CD4-positive, alpha-beta T cell (primary cell): ENCODE results near the gene SKAP2. TPM values are rescaled to one million over a fixed set of nuclear protein-coding genes. Genes with fewer than 3 reads are reported as not detected.

Experiments used
- ATAC-seq: fragments of 200-7000 bp; cut with Tn5 transposase; one replicate; pipeline ENCODE4 v1.10.0; 2022; ENCODE audit warnings: mild to moderate bottlenecking; ENCODE audit not compliant: poor library complexity
- CTCF ChIA-PET: fragments of 350-600 bp; sonication (Branson Sonifier 250); formaldehyde crosslinking; loops from one replicate; lab custom pipeline; 2021; ENCODE audit warnings: antibody characterized with exemption, inconsistent platforms; lab: Charles Lee
- POLR2A ChIA-PET: fragments of 350-600 bp; sonication (Branson Sonifier 250); formaldehyde crosslinking; loops from one replicate; lab custom pipeline; 2021; ENCODE audit warnings: antibody characterized with exemption, inconsistent platforms; lab: Charles Lee
- DNase-seq, 14 experiments: peaks; one replicate each; pipeline ENCODE4 v3.0.0-alpha.2; 2013 to 2020; ENCODE audit warnings: mixed read lengths in 2 of 14
- H3K27ac ChIP-seq, 2 donors: one replicate each; pipeline versions ENCODE4 v1.5.1 to v1.7.0; 2013; ENCODE audit warnings: low read length in 2 of 2, low read depth in 1 of 2, mild to moderate bottlenecking in 1 of 2
- H3K27me3 ChIP-seq, 2 experiments: 1 replicate in 1 of 2; 2 replicates in 1 of 2; pipeline versions ENCODE4 v1.6.1 to v1.7.0; 2013; ENCODE audit warnings: low read length in 2 of 2, control low read depth in 1 of 2, mild to moderate bottlenecking in 1 of 2, moderate library complexity in 1 of 2; ENCODE audit not compliant: insufficient read depth in 2 of 2, control insufficient read depth in 1 of 2
- H3K36me3 ChIP-seq: one replicate; pipeline ENCODE4 v1.6.1; 2013; ENCODE audit warnings: low read length, control low read depth; ENCODE audit not compliant: insufficient read depth
- H3K4me1 ChIP-seq: one replicate; pipeline ENCODE4 v1.6.1; 2013; ENCODE audit warnings: low read length, control low read depth; ENCODE audit not compliant: insufficient read depth
- H3K4me3 ChIP-seq: one replicate; pipeline ENCODE4 v1.5.1; 2013; ENCODE audit warnings: mild to moderate bottlenecking, low read length, moderate library complexity
- H3K9me3 ChIP-seq, 2 experiments: 1 replicate in 1 of 2; 2 replicates in 1 of 2; pipeline versions ENCODE4 v1.6.1 to v1.7.0; 2013; ENCODE audit warnings: low read length in 2 of 2, mild to moderate bottlenecking in 2 of 2, control low read depth in 1 of 2, moderate library complexity in 1 of 2; ENCODE audit not compliant: control insufficient read depth in 1 of 2, insufficient read depth in 1 of 2
- H3K27ac Mint-ChIP-seq: one replicate; pipeline ENCODE4 v1.8.0; 2020; ENCODE audit warnings: mixed read lengths
- H3K27me3 Mint-ChIP-seq: one replicate; pipeline ENCODE4 v1.8.0; 2021; ENCODE audit warnings: mixed read lengths
- H3K36me3 Mint-ChIP-seq: one replicate; pipeline ENCODE4 v1.8.0; 2021; ENCODE audit warnings: low read depth, mixed read lengths
- H3K4me1 Mint-ChIP-seq: one replicate; pipeline ENCODE4 v1.8.0; 2021; ENCODE audit warnings: low read depth, mixed read lengths
- H3K4me3 Mint-ChIP-seq: one replicate; pipeline ENCODE4 v1.8.0; 2020; ENCODE audit warnings: mild to moderate bottlenecking, mixed read lengths
- H3K9me3 Mint-ChIP-seq: one replicate; pipeline ENCODE4 v1.8.0; 2020; ENCODE audit warnings: mixed read lengths
- CTCF ChIP-seq: fragments of 200-600 bp; IDR thresholded peaks from one replicate; pipeline ENCODE4 v1.8.0; 2022; ENCODE audit warnings: antibody characterized with exemption, mild to moderate bottlenecking
- intact Hi-C, 2 experiments: fragments of 100-400 bp; cut with DNase I in 1 of 2; cut with micrococcal nuclease in 1 of 2; formaldehyde crosslinking; loops; one replicate each; pipeline versions ENCODE4 v1.15.1 to v1.9.0; 2023 to 2025; cut with DNase I, micrococcal nuclease
- total RNA-seq, 174 experiments: library from RNA in 2 of 174; stranded (reverse) in 2 of 174; gene quantifications; one replicate each; pipeline ENCODE4 v1.2.3 and lab custom pipeline; 2021 to 2026

Gene SKAP2
- total RNA-seq, 2 experiments from 2014 or later = 0.91 to 1.2 TPM

DNA sequence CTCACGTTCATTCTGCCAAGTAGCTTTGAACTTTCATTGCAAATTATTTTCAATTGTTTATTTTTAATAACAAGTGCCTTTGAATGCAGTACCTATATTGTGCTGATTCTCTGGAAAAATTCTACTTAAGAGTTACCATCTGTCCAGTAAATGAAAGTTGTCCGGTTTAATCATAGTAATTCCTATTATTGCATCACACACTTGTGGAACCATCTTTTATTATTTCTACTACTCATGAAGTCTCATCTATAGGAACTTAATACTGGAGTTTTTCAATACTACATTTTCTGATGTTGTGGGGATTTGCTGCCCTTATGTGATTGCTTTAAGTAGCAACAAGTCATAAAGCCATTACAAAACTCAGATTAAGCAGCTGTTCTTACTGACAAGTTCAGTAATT is 16.5 kb upstream of the SKAP2 start:
- H3K36me3 Mint-ChIP-seq = no peaks in the 10 kb centered on the region
- intact Hi-C loops = no loop called here
- Histone ChIP-seq H3K36me3 (no peaks in the 10 kb centered on the region), H3K9me3 (peaks cover 4% of the 10 kb centered on the region in 2 experiments), H3K4me3 (no peak overlapping the region), H3K27me3 (no peaks in the 10 kb centered on the region), H3K27ac (no peak overlapping the region), H3K4me1 (no peaks in the 10 kb centered on the region)
- H3K27me3 Mint-ChIP-seq = peaks cover 13% of the 10 kb centered on the region
- no peaks in the 10 kb centered on the region for H3K4me1 Mint-ChIP-seq
- no peak overlapping the region for H3K27ac Mint-ChIP-seq
- peaks cover 8% of the 10 kb centered on the region for H3K9me3 Mint-ChIP-seq
- ChIA-PET CTCF (no interaction called here), POLR2A (no interaction called here)
- H3K4me3 Mint-ChIP-seq = no peak overlapping the region
- ATAC-seq = no peak
- DNase-seq = no peak
- TF ChIP-seq CTCF = no peak

DNA sequence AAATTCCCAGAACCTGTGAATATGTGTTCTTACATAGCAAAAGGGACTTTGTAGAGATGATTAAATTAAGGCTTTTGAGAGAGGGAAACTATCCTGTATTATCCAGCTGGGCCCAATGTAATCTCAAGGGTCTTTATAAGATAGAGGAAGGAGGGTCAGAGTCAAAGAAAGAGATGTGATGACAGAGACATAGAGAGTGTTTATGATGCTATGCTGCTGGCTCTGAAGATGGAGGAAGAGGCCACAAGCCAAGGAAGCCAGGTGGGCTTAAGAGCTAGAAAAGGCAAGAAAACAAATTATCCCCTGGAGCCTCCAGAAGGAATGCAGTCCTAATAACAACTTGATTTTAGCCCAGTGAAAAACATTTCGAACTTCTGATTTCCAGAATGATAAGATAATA is 15.3 kb upstream of the SKAP2 start:
- no peak overlapping the region for H3K27ac Mint-ChIP-seq
- Histone ChIP-seq H3K4me1 (no peaks in the 10 kb centered on the region), H3K27me3 (no peaks in the 10 kb centered on the region), H3K36me3 (no peaks in the 10 kb centered on the region), H3K4me3 (no peak overlapping the region), H3K27ac (no peak overlapping the region), H3K9me3 (peaks cover 3 to 4% of the 10 kb centered on the region in 2 experiments)
- DNase-seq = no peak
- no peak overlapping the region for H3K4me3 Mint-ChIP-seq
- no peaks in the 10 kb centered on the region for H3K4me1 Mint-ChIP-seq
- ChIA-PET POLR2A (no interaction called here), CTCF (no interaction called here)
- intact Hi-C loops = no loop called here
- H3K9me3 Mint-ChIP-seq = peaks cover 4% of the 10 kb centered on the region
- no peak for TF ChIP-seq CTCF
- no peak for ATAC-seq
- no peaks in the 10 kb centered on the region for H3K36me3 Mint-ChIP-seq
- H3K27me3 Mint-ChIP-seq = peaks cover 22% of the 10 kb centered on the region

DNA sequence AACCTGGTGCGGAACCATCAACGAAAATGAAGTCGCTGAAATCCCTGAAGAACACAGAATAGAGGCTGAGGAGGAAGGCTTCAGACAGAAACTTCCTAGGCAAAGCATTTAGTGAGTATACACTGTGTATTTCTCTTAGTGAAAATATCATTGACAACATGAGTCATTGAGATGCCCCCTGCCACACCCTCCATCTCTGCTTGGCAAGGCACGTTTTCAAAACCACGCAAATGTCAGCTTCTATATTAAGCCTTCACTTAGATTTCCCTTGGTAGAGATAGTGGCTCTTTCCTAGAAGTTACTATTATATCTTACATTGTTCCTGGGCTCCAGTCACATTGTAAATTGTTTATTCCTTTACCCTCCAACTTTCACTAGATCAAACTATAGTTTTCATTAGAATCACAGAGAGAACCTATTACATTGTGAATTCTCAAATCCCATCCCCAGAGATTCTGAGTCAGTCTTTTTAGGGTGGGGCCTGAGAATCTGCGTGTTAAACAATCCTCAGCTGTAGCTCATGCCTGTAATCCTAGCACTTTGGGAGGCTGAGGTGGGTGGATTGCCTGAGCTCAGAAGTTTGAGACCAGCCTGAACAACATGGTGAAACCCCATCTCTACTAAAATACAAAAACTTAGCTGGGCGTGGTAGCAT is 4.6 kb upstream of the SKAP2 start:
- Mint-ChIP-seq H3K4me3 (no peak overlapping the region), H3K36me3 (peaks cover 4% of the 10 kb centered on the region), H3K9me3 (no peaks in the 10 kb centered on the region), H3K27me3 (peaks cover 70% of the 10 kb centered on the region), H3K27ac (no peak overlapping the region), H3K4me1 (peaks cover 14% of the 10 kb centered on the region)
- no peak overlapping the region for H3K27ac ChIP-seq
- ChIA-PET POLR2A (no interaction called here), CTCF (no interaction called here)
- H3K27me3 ChIP-seq = peaks cover 7 to 14% of the 10 kb centered on the region in 2 experiments
- no peaks in the 10 kb centered on the region for H3K36me3 ChIP-seq
- ATAC-seq (no peak), DNase-seq (no peak)
- H3K4me1 ChIP-seq = peaks cover 15% of the 10 kb centered on the region
- no peak overlapping the region for H3K4me3 ChIP-seq
- intact Hi-C loops = loop anchor here in 1 of 2 experiments (10.0 kb wide), 2 partner anchors 226 to 1004 kb away; partner anchors contain the start of gene HOXA1
- TF ChIP-seq CTCF = no peak
- no peaks in the 10 kb centered on the region for H3K9me3 ChIP-seq
